ENCODE data around the gene ETV5. TPM values are rescaled to one million over a fixed set of nuclear protein-coding genes. Genes with fewer than 3 reads are reported as not detected.
A peak's percentile ranks its signal among the peaks of the same experiment; 100 is the strongest.

ETV5 gene
- total and polyA plus RNA-seq, 9 of the 15 experiments (the other 6 are each of a cell fraction or from before 2014, with no cell fraction given), result 9.2 to 25.9 (median 15.9) TPM

DNA sequence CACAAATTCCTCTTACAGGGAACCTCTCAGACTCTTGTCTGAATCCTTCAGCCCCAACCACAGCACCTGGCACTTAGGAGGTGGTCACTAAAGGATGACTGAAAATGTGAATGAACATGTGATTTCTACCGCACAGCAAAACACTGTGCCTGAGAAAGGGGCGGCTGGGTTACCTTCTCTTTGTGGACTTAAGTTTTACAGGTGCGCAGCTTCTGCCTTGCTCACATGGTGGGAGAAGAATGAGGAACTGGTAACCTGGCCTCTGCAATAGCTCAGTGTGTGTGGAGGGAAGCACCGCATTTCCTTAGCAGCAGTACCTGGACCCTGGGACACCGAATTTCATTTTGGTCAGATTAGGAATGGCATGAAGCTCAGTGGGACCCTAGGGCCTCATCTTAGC, 9.8 kb upstream of the ETV5 start:
- Histone ChIP-seq H3K9ac (ENCODE audit: insufficient read depth in 1 of 2, low read depth in 2 of 2, low read length in 2 of 2) (no peak overlapping the region), H3K27me3 (ENCODE audit: control insufficient read depth in 2 of 2, insufficient read depth in 2 of 2, low read length in 2 of 2) (peaks cover 31 to 62% of the 10 kb centered on the region in 2 experiments), H3K9me3 (replicated peaks; ENCODE audit: control insufficient read depth, insufficient read depth, low read depth, low read length) (no peaks in the 10 kb centered on the region), H3K4me2 (ENCODE audit: insufficient read depth, low read length) (no peak overlapping the region), H3K27ac (ENCODE audit: extremely low read depth, low read depth, low read length) (no peak overlapping the region), H3K4me1 (replicated peaks in 1 of 2; ENCODE audit: control insufficient read depth in 2 of 2, insufficient read depth in 2 of 2, low read length in 2 of 2) (no peaks in the 10 kb centered on the region), H3K36me3 (ENCODE audit: control insufficient read depth, insufficient read depth, low read length) (no peaks in the 10 kb centered on the region), H3K79me2 (ENCODE audit: control insufficient read depth, insufficient read depth, low read length) (no peaks in the 10 kb centered on the region), H3K4me3 (no peak overlapping the region), H4K20me1 (replicated peaks; ENCODE audit: control insufficient read depth, insufficient read depth, low read length) (no peaks in the 10 kb centered on the region), H3K9me1 (ENCODE audit: control insufficient read depth, insufficient read depth, low read length) (no peaks in the 10 kb centered on the region), H2AFZ (ENCODE audit: low read depth, low read length) (no peak overlapping the region)
- intact Hi-C loops (cut with micrococcal nuclease) (no loop called here), in situ Hi-C loops (cut with MboI) (no loop called here)
- TF ChIP-seq, protein P1, sequence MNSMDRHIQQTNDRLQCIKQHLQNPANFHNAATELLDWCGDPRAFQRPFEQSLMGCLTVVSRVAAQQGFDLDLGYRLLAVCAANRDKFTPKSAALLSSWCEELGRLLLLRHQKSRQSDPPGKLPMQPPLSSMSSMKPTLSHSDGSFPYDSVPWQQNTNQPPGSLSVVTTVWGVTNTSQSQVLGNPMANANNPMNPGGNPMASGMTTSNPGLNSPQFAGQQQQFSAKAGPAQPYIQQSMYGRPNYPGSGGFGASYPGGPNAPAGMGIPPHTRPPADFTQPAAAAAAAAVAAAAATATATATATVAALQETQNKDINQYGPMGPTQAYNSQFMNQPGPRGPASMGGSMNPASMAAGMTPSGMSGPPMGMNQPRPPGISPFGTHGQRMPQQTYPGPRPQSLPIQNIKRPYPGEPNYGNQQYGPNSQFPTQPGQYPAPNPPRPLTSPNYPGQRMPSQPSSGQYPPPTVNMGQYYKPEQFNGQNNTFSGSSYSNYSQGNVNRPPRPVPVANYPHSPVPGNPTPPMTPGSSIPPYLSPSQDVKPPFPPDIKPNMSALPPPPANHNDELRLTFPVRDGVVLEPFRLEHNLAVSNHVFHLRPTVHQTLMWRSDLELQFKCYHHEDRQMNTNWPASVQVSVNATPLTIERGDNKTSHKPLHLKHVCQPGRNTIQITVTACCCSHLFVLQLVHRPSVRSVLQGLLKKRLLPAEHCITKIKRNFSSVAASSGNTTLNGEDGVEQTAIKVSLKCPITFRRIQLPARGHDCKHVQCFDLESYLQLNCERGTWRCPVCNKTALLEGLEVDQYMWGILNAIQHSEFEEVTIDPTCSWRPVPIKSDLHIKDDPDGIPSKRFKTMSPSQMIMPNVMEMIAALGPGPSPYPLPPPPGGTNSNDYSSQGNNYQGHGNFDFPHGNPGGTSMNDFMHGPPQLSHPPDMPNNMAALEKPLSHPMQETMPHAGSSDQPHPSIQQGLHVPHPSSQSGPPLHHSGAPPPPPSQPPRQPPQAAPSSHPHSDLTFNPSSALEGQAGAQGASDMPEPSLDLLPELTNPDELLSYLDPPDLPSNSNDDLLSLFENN (IDR thresholded peaks at IDR 0.05; ENCODE audit: low read depth in 2 of 2, low read length in 2 of 2), result no peak
- TF ChIP-seq SPI1 (IDR thresholded peaks at IDR 0.05; ENCODE audit: borderline replicate concordance, low read depth, low read length), result peak; percentile 44; the same call in 1 of the 2 replicates
- CTCF ChIA-PET (ENCODE audit: low intra/inter-chr PET ratio), result no interaction called here
- FAIRE-seq, result no peak
- 10% methylated on average over 5 of the region's 5 CpGs for WGBS (ENCODE audit: insufficient coverage, low coverage, missing lambda C conversion rate)
- no peak for DNase-seq (ENCODE audit: extremely low read depth in 1 of 4, low spot score in 3 of 4)
- no peak for ATAC-seq
- POLR2A ChIA-PET, result interaction anchor here (0.6 to 1.2 kb wide), 5 partner anchors 10 to 69 kb away, joined by 3 to 4 read pairs (median 3); no protein-coding TSS in a partner anchor
- no TSS peak for BruUV-seq (replicated peaks)

All from K562 (cell line).